H1 (cell line): ENCODE measurements around the gene BIRC7. TPM values are rescaled to one million over a fixed set of nuclear protein-coding genes. Genes with fewer than 3 reads are reported as not detected.

Source experiments
- CTCF ChIA-PET: fragments of 300-600 bp; sonication (Branson Sonifier 250); formaldehyde crosslinking; loops from one replicate; lab custom pipeline; 2021; ENCODE audit not compliant: partially characterized antibody; lab: Charles Lee
- POLR2A ChIA-PET: fragments of 300-600 bp; sonication (Branson Sonifier 250); formaldehyde crosslinking; loops from one replicate; lab custom pipeline; 2021; ENCODE audit warnings: inconsistent platforms; ENCODE audit not compliant: partially characterized antibody; lab: Charles Lee
- DNase-seq, 2 experiments: peaks; one replicate each; pipeline versions ENCODE4 v3.0.0 to v3.0.0-alpha.2; 2010 to 2022; ENCODE audit warnings: low spot score in 2 of 2, low read depth in 1 of 2, mixed read lengths in 1 of 2
- FAIRE-seq: peaks from 2 replicates; lab custom pipeline; 2011; peaks lifted over from hg19 to GRCh38; lab: Jason Lieb, UNC
- H2AFZ ChIP-seq: 2 replicates; pipeline ENCODE4 v1.8.1; 2012; ENCODE audit warnings: low read length, inconsistent platforms
- H2AK5ac ChIP-seq: 2 replicates; pipeline ENCODE4 v1.6.1; 2013; ENCODE audit warnings: low read depth, low read length
- H2BK120ac ChIP-seq: replicated peaks from 2 replicates; pipeline ENCODE3; 2013; ENCODE audit warnings: low read depth, low read length, inconsistent platforms
- H2BK12ac ChIP-seq: 2 replicates; pipeline ENCODE4 v1.6.1; 2013; ENCODE audit warnings: low read depth, low read length
- H2BK15ac ChIP-seq: 2 replicates; pipeline ENCODE4 v1.6.1; 2013; ENCODE audit warnings: low read length
- H2BK20ac ChIP-seq: 2 replicates; pipeline ENCODE4 v1.6.1; 2013; ENCODE audit warnings: low read length
- H2BK5ac ChIP-seq: 2 replicates; pipeline ENCODE4 v1.6.1; 2013; ENCODE audit warnings: low read depth, low read length
- H3K14ac ChIP-seq: 2 replicates; pipeline ENCODE4 v1.6.1; 2013; ENCODE audit warnings: inconsistent platforms; ENCODE audit not compliant: insufficient read length
- H3K18ac ChIP-seq: 2 replicates; pipeline ENCODE4 v1.6.1; 2013; ENCODE audit warnings: low read length; ENCODE audit errors: extremely low read depth
- H3K23ac ChIP-seq: 2 replicates; pipeline ENCODE4 v1.6.1; 2013; ENCODE audit warnings: inconsistent platforms; ENCODE audit not compliant: insufficient read length
- H3K23me2 ChIP-seq: 2 replicates; pipeline ENCODE4 v1.6.1; 2013; ENCODE audit warnings: low read depth, low read length
- H3K27ac ChIP-seq: 2 replicates; pipeline ENCODE4 v1.6.1; 2011; ENCODE audit warnings: low read depth, low read length, inconsistent platforms
- H3K27me3 ChIP-seq, 4 experiments: replicated peaks in 1 of 4; 1 replicate in 1 of 4; 2 replicates in 3 of 4; pipeline versions ENCODE4 v1.6.1 to v1.8.1; 2011 to 2013; ENCODE audit warnings: low read length in 3 of 4, mild to moderate bottlenecking in 3 of 4, inconsistent platforms in 2 of 4, mixed read lengths in 2 of 4, moderate library complexity in 1 of 4; ENCODE audit not compliant: control insufficient read depth in 3 of 4, insufficient read depth in 3 of 4; ENCODE audit errors: extremely low read depth in 1 of 4
- H3K36me3 ChIP-seq, 4 experiments: 2 replicates each; pipeline versions ENCODE4 v1.6.1 to v1.8.1; 2011 to 2013; ENCODE audit warnings: mild to moderate bottlenecking in 4 of 4, low read length in 3 of 4, moderate library complexity in 2 of 4, control low read depth in 1 of 4, inconsistent platforms in 1 of 4; ENCODE audit not compliant: insufficient read depth in 4 of 4, control insufficient read depth in 2 of 4
- H3K4ac ChIP-seq: replicated peaks from 2 replicates; pipeline ENCODE3; 2013; ENCODE audit warnings: low read length, low read depth, mixed read lengths, inconsistent platforms; ENCODE audit not compliant: insufficient read length
- H3K4me1 ChIP-seq, 4 experiments: replicated peaks in 1 of 4; 1 replicate in 1 of 4; 2 replicates in 3 of 4; pipeline versions ENCODE4 v1.6.1 to v1.8.1; 2011 to 2013; ENCODE audit warnings: low read length in 3 of 4, inconsistent platforms in 2 of 4, mixed read lengths in 1 of 4; ENCODE audit not compliant: insufficient read depth in 4 of 4, control insufficient read depth in 3 of 4
- H3K4me2 ChIP-seq, 2 experiments: 2 replicates each; pipeline versions ENCODE4 v1.6.1 to v1.8.1; 2011 to 2013; ENCODE audit warnings: low read depth in 2 of 2, low read length in 2 of 2, control low read depth in 1 of 2, inconsistent platforms in 1 of 2, mild to moderate bottlenecking in 1 of 2; ENCODE audit not compliant: insufficient read depth in 1 of 2
- H3K4me3 ChIP-seq, 4 experiments: fragments of 200-600, 300-600 bp in 1 of 4; sonication (generic), shearing (Covaris generic), sonication (Bioruptor Twin) in 1 of 4; 2 replicates each; pipeline versions ENCODE4 v1.5.1 to v1.8.1; 2011 to 2016; ENCODE audit warnings: low read length in 4 of 4, low read depth in 3 of 4, control low read depth in 2 of 4, inconsistent platforms in 2 of 4, mild to moderate bottlenecking in 2 of 4, mixed read lengths in 1 of 4, moderate library complexity in 1 of 4; ENCODE audit not compliant: insufficient read depth in 2 of 4; ENCODE audit errors: extremely low read depth in 1 of 4
- H3K56ac ChIP-seq: replicated peaks from 2 replicates; pipeline ENCODE3; 2013; ENCODE audit warnings: low read depth, mild to moderate bottlenecking, mixed read lengths, low read length, inconsistent platforms; ENCODE audit not compliant: insufficient read length
- H3K79me1 ChIP-seq: 2 replicates; pipeline ENCODE4 v1.6.1; 2013; ENCODE audit warnings: low read depth, low read length, control low read depth
- H3K79me2 ChIP-seq, 2 experiments: 2 replicates each; pipeline versions ENCODE4 v1.6.1 to v1.8.1; 2012 to 2013; ENCODE audit warnings: low read length in 2 of 2, mild to moderate bottlenecking in 2 of 2, inconsistent platforms in 1 of 2; ENCODE audit not compliant: insufficient read depth in 2 of 2, control insufficient read depth in 1 of 2
- H3K9ac ChIP-seq, 4 experiments: replicated peaks in 1 of 4; 1 replicate in 1 of 4; 2 replicates in 3 of 4; pipeline versions ENCODE4 v1.6.1 to v1.8.1; 2011 to 2013; ENCODE audit warnings: low read depth in 3 of 4, low read length in 3 of 4, control low read depth in 2 of 4, mild to moderate bottlenecking in 2 of 4, moderate library complexity in 2 of 4, inconsistent platforms in 1 of 4; ENCODE audit errors: extremely low read depth in 1 of 4
- H3K9me3 ChIP-seq, 2 experiments: 2 replicates each; pipeline versions ENCODE4 v1.6.1 to v1.8.1; 2012 to 2013; ENCODE audit warnings: mild to moderate bottlenecking in 2 of 2, moderate library complexity in 2 of 2, control low read depth in 1 of 2, inconsistent platforms in 1 of 2, low read depth in 1 of 2, low read length in 1 of 2, mixed read lengths in 1 of 2; ENCODE audit not compliant: insufficient read depth in 2 of 2
- H4K20me1 ChIP-seq, 2 experiments: replicated peaks in 1 of 2; 2 replicates each; pipeline versions ENCODE3 to v1.8.1; 2011 to 2013; ENCODE audit warnings: inconsistent platforms in 2 of 2, low read length in 2 of 2, mild to moderate bottlenecking in 1 of 2; ENCODE audit not compliant: insufficient read depth in 2 of 2, control insufficient read depth in 1 of 2
- H4K5ac ChIP-seq: 2 replicates; pipeline ENCODE4 v1.6.1; 2013; ENCODE audit warnings: low read length, low read depth, mixed read lengths, inconsistent platforms; ENCODE audit not compliant: insufficient read length
- H4K8ac ChIP-seq: 2 replicates; pipeline ENCODE4 v1.8.0; 2013; ENCODE audit warnings: mild to moderate bottlenecking, moderate library complexity, low read length, inconsistent platforms; ENCODE audit not compliant: insufficient read depth; ENCODE audit errors: extremely low read depth
- H4K91ac ChIP-seq: replicated peaks from 2 replicates; pipeline ENCODE3; 2013; ENCODE audit warnings: low read length, mixed read lengths, inconsistent platforms; ENCODE audit not compliant: insufficient read length
- CBX5 ChIP-seq: fragments of 300-800, 300-1000 bp; sonication (generic); IDR thresholded peaks from 2 replicates; pipeline ENCODE4 v1.7.1; 2016; ENCODE audit warnings: antibody characterized with exemption, low read length, low read depth
- CREB1 ChIP-seq: IDR thresholded peaks from 2 replicates; pipeline ENCODE4 v1.6.1; 2012; ENCODE audit warnings: inconsistent platforms
- EZH2 ChIP-seq: fragments of 200-600 bp; sonication (generic); IDR thresholded peaks from 2 replicates; pipeline ENCODE4 v1.7.1; 2012; ENCODE audit warnings: low read depth, mild to moderate bottlenecking, moderate library complexity, low read length, inconsistent platforms; ENCODE audit not compliant: severe bottlenecking
- MAFK ChIP-seq: IDR thresholded peaks from 2 replicates; pipeline ENCODE4 v1.6.1; 2012; ENCODE audit warnings: low read depth, mild to moderate bottlenecking, improper control_type of control experiment, low read length
- POU5F1 ChIP-seq: IDR thresholded peaks from 2 replicates; pipeline ENCODE4 v1.6.1; 2011; ENCODE audit warnings: low read depth, mild to moderate bottlenecking, low read length, moderate library complexity
- SP4 ChIP-seq: IDR thresholded peaks from 2 replicates; pipeline ENCODE4 v1.6.1; 2012; ENCODE audit warnings: low read length, inconsistent platforms
- WGBS, 2 experiments: shearing (Covaris generic) in 1 of 2; methylation state at CpG; one replicate each; pipeline versions ENCODE4 v1.1.6 to v1.1.7; 2013 to 2015; ENCODE audit warnings: low lambda C conversion rate in 2 of 2, mixed read lengths in 2 of 2, inconsistent platforms in 1 of 2, low coverage in 1 of 2, missing lambda C conversion rate in 1 of 2; ENCODE audit not compliant: insufficient replicate concordance in 2 of 2, insufficient coverage in 1 of 2, insufficient read length in 1 of 2; ENCODE audit errors: extremely low coverage in 1 of 2, missing lambda C conversion rate in 1 of 2; 5-methylcytosine and 5-hydroxymethylcytosine counted together
- polyA plus RNA-seq, 7 experiments: library from polyadenylated mRNA; depleted of rRNA in 3 of 7; stranded (reverse) in 5 of 7; unstranded in 2 of 7; fragments of >200 nt in 5 of 7; fragments of 200-250 nt in 2 of 7; gene quantifications; 1 replicate in 5 of 7; 2 replicates in 1 of 7; 4 replicates in 1 of 7; pipeline versions ENCODE4 v1.2.1 to v1.2.3, GENCODE V29; 2011 to 2013; ENCODE audit warnings: missing spikeins in 2 of 7, mixed read lengths in 2 of 7
- total RNA-seq: library from RNA; stranded (reverse); fragmentation: NEBNext Ultra II Directional; extraction: Animal tissue kit (Norgen Biotek cat#: 25700); gene quantifications from 2 replicates; pipeline ENCODE4 v1.2.1, GENCODE V29; 2021

BIRC7 gene
- total and polyA plus RNA-seq, 2 of the 8 experiments (the other 6 are each of a cell fraction or from before 2014, with no cell fraction given) = 0.11 to 0.41 TPM

- Histone ChIP-seq H2BK20ac (peak overlapping the region; percentile 75), H3K27ac (no peak overlapping the region), H3K4me3 (peak overlapping the region; percentile 31 to 67 (median 54)), H3K4me1 (peaks cover 2 to 21% (median 15%) of the 10 kb centered on the region in 4 experiments), H3K4me2 (peak overlapping the region; percentile 79 to 97), H3K4ac (no peak overlapping the region), H3K79me1 (no peaks in the 10 kb centered on the region; the same call in 1 of the 2 replicates), H3K23ac (no peak overlapping the region), H4K5ac (peak overlapping the region; percentile 13), H2BK15ac (peak overlapping the region; percentile 81; the same call in 1 of the 2 replicates), H3K36me3 (no peaks in the 10 kb centered on the region; a peak in 1 of 8 replicates), H2BK12ac (peak overlapping the region; percentile 78; the same call in 1 of the 2 replicates), H3K9me3 (no peaks in the 10 kb centered on the region), H4K20me1 (peaks cover 0 to 4% of the 10 kb centered on the region in 2 experiments), H3K18ac (peak overlapping the region; percentile 78), H3K9ac (no peak overlapping the region), H2AK5ac (peak overlapping the region; percentile 77; the same call in 1 of the 2 replicates), H3K56ac (no peak overlapping the region), H3K23me2 (peaks cover 13% of the 10 kb centered on the region; the same call in 1 of the 2 replicates), H3K27me3 (peaks cover 4 to 51% (median 40%) of the 10 kb centered on the region in 4 experiments), H2BK5ac (peak overlapping the region; percentile 58; the same call in 1 of the 2 replicates), H2BK120ac (no peak overlapping the region), H4K8ac (peak overlapping the region; percentile 63; the same call in 1 of the 2 replicates), H2AFZ (peak overlapping the region; percentile 35; the same call in 1 of the 2 replicates), H4K91ac (peak overlapping the region; percentile 59), H3K14ac (no peak overlapping the region), H3K79me2 (no peaks in the 10 kb centered on the region)
- TF ChIP-seq EZH2 (peak; percentile 44), MAFK (no peak), SP4 (no peak), POU5F1 (no peak), CBX5 (no peak), CREB1 (no peak)
- CTCF ChIA-PET = interaction anchor here (0.6 to 6.8 kb wide), 13 partner anchors 9 to 574 kb away, joined by 3 to 87 read pairs (median 5); partner anchors contain the start of gene BIRC7
- no peak for FAIRE-seq
- POLR2A ChIA-PET = interaction anchor here (0.6 to 4.7 kb wide), 8 partner anchors 10 to 196 kb away, joined by 3 to 21 read pairs (median 7); partner anchors contain the start of genes ARFGAP1 and BIRC7
- WGBS, 2 experiments = 19% methylated on average over 15 of the region's 16 CpGs; no CpG with 5 or more reads in 1 of the 2 experiments
- no peak for DNase-seq
Observed at GRCh38 chr20:63253065-63253437, 17.3 kb downstream of the BIRC7 start.
